ENCODE measurements around the gene CDC25A.

DNA sequence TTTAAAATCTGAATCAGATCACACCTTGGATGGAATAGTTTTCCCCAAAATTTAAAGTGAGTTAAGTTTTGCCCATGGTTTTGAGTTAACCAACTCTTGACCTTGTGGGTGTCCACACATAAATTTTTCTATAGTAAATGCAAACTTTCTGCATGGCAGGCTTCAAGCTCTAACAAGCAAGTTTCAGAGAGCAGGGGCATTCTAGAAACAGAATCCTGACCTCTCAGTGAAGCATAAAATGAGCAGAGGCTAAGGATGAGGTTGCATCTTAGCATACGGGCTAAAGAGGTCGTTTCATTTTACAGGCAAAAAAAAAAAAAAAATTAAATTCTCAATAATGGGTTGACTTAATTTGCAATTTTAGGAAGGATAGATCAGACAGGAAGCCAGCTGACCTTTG is 32.1 kb downstream of the CDC25A start:
- TF ChIP-seq POLR2AphosphoS5 (IDR thresholded peaks at IDR 0.05; ENCODE audit: low read depth, low read length) (no peak), TAF1 (IDR thresholded peaks at IDR 0.05; ENCODE audit: borderline replicate concordance, low read depth, low read length) (no peak)

All from GM12892 (cell line).